ENCODE data around the gene UBAP2L.

Gene UBAP2L

GRCh38 chr1:154253671-154254070, 32.9 kb downstream of the UBAP2L start:
- H3K27me3 ChIP-seq (ENCODE audit: insufficient read depth, low read length), result no peaks in the 10 kb centered on the region
- H3K36me3 ChIP-seq (ENCODE audit: insufficient read depth, low read length), result peaks cover 99% of the 10 kb centered on the region

GRCh38 chr1:154256686-154257085, 35.9 kb downstream of the UBAP2L start:
- H3K27me3 ChIP-seq (ENCODE audit: insufficient read depth, low read length), result no peaks in the 10 kb centered on the region
- peaks cover 99% of the 10 kb centered on the region for H3K36me3 ChIP-seq (ENCODE audit: insufficient read depth, low read length)
- no peaks in the 10 kb centered on the region for H3K4me1 ChIP-seq (ENCODE audit: insufficient read depth, low read length)
- H3K27ac ChIP-seq (ENCODE audit: low read depth, low read length), result no peak overlapping the region
- H3K9me3 ChIP-seq (ENCODE audit: insufficient read depth, low read depth, low read length), result no peaks in the 10 kb centered on the region
- H3K9ac ChIP-seq (ENCODE audit: low read depth, low read length), result no peak overlapping the region
- no peak overlapping the region for H3K4me3 ChIP-seq (ENCODE audit: low read length)

More at GRCh38 chr1:154253671-154254070, 32.9 kb downstream of the UBAP2L start:
- Histone ChIP-seq H3K9me3 (ENCODE audit: insufficient read depth, low read depth, low read length) (no peaks in the 10 kb centered on the region), H3K4me1 (ENCODE audit: insufficient read depth, low read length) (no peaks in the 10 kb centered on the region), H3K27ac (ENCODE audit: low read depth, low read length) (no peak overlapping the region), H3K4me3 (ENCODE audit: low read length) (no peak overlapping the region), H3K9ac (ENCODE audit: low read depth, low read length) (no peak overlapping the region)
- over 99% methylated on average over 7 of the region's 7 CpGs for WGBS

GRCh38 chr1:154258784-154259183, 38.0 kb downstream of the UBAP2L start:
- H3K9me3 ChIP-seq (ENCODE audit: insufficient read depth, low read depth, low read length), result no peaks in the 10 kb centered on the region
- no peak overlapping the region for H3K4me3 ChIP-seq (ENCODE audit: low read length)
- 100% methylated on average over 1 of the region's 2 CpGs for WGBS
- H3K27ac ChIP-seq (ENCODE audit: low read depth, low read length), result no peak overlapping the region
- peaks cover 100% of the 10 kb centered on the region for H3K36me3 ChIP-seq (ENCODE audit: insufficient read depth, low read length)
- no peak overlapping the region for H3K9ac ChIP-seq (ENCODE audit: low read depth, low read length)
- H3K4me1 ChIP-seq (ENCODE audit: insufficient read depth, low read length), result no peaks in the 10 kb centered on the region
- H3K27me3 ChIP-seq (ENCODE audit: insufficient read depth, low read length), result no peaks in the 10 kb centered on the region

GRCh38 chr1:154260127-154260526, 39.4 kb downstream of the UBAP2L start:
- WGBS, result 57% methylated on average over 1 of the region's 1 CpG
- Histone ChIP-seq H3K27me3 (ENCODE audit: insufficient read depth, low read length) (no peaks in the 10 kb centered on the region), H3K4me3 (ENCODE audit: low read length) (no peak overlapping the region), H3K9ac (ENCODE audit: low read depth, low read length) (no peak overlapping the region), H3K36me3 (ENCODE audit: insufficient read depth, low read length) (peaks cover 100% of the 10 kb centered on the region), H3K4me1 (ENCODE audit: insufficient read depth, low read length) (no peaks in the 10 kb centered on the region), H3K27ac (ENCODE audit: low read depth, low read length) (no peak overlapping the region), H3K9me3 (ENCODE audit: insufficient read depth, low read depth, low read length) (no peaks in the 10 kb centered on the region)

- Histone ChIP-seq H3K27ac (ENCODE audit: low read depth, low read length) (no peak overlapping the region), H3K36me3 (ENCODE audit: insufficient read depth, low read length) (peaks cover 100% of the 10 kb centered on the region), H3K9ac (ENCODE audit: low read depth, low read length) (no peak overlapping the region), H3K4me1 (ENCODE audit: insufficient read depth, low read length) (no peaks in the 10 kb centered on the region), H3K9me3 (ENCODE audit: insufficient read depth, low read depth, low read length) (no peaks in the 10 kb centered on the region), H3K27me3 (ENCODE audit: insufficient read depth, low read length) (no peaks in the 10 kb centered on the region), H3K4me3 (ENCODE audit: low read length) (no peak overlapping the region)
- 94% methylated on average over 5 of the region's 6 CpGs for WGBS
These were observed 42.9 kb downstream of the UBAP2L start for GRCh38 chr1:154263465-154264332.

GRCh38 chr1:154264454-154264853, 43.7 kb downstream of the UBAP2L start:
- Histone ChIP-seq H3K9me3 (ENCODE audit: insufficient read depth, low read depth, low read length) (no peaks in the 10 kb centered on the region), H3K4me1 (ENCODE audit: insufficient read depth, low read length) (no peaks in the 10 kb centered on the region), H3K27me3 (ENCODE audit: insufficient read depth, low read length) (no peaks in the 10 kb centered on the region), H3K36me3 (ENCODE audit: insufficient read depth, low read length) (peaks cover 100% of the 10 kb centered on the region), H3K27ac (ENCODE audit: low read depth, low read length) (no peak overlapping the region), H3K4me3 (ENCODE audit: low read length) (no peak overlapping the region), H3K9ac (ENCODE audit: low read depth, low read length) (no peak overlapping the region)
- 87% methylated on average over 1 of the region's 1 CpG for WGBS

GRCh38 chr1:154265586-154265985, 44.8 kb downstream of the UBAP2L start:
- Histone ChIP-seq H3K27me3 (ENCODE audit: insufficient read depth, low read length) (no peaks in the 10 kb centered on the region), H3K9me3 (ENCODE audit: insufficient read depth, low read depth, low read length) (no peaks in the 10 kb centered on the region), H3K9ac (ENCODE audit: low read depth, low read length) (no peak overlapping the region), H3K36me3 (ENCODE audit: insufficient read depth, low read length) (peaks cover 99% of the 10 kb centered on the region), H3K27ac (ENCODE audit: low read depth, low read length) (no peak overlapping the region), H3K4me1 (ENCODE audit: insufficient read depth, low read length) (no peaks in the 10 kb centered on the region), H3K4me3 (ENCODE audit: low read length) (no peak overlapping the region)
- 89% methylated on average over 3 of the region's 4 CpGs for WGBS

- Histone ChIP-seq H3K36me3 (ENCODE audit: insufficient read depth, low read length) (peaks cover 67% of the 10 kb centered on the region), H3K27me3 (ENCODE audit: insufficient read depth, low read length) (no peaks in the 10 kb centered on the region), H3K4me3 (ENCODE audit: low read length) (no peak overlapping the region), H3K27ac (ENCODE audit: low read depth, low read length) (no peak overlapping the region; the same call in 1 of the 2 replicates), H3K4me1 (ENCODE audit: insufficient read depth, low read length) (peaks cover 4% of the 10 kb centered on the region; the same call in 1 of the 2 replicates), H3K9ac (ENCODE audit: low read depth, low read length) (no peak overlapping the region), H3K9me3 (ENCODE audit: insufficient read depth, low read depth, low read length) (no peaks in the 10 kb centered on the region)
- 98% methylated on average over 4 of the region's 5 CpGs for WGBS
These were observed 50.1 kb downstream of the UBAP2L start for GRCh38 chr1:154270833-154271232.

GRCh38 chr1:154272217-154272998, 51.7 kb downstream of the UBAP2L start, which contains the start of gene HAX1:
Gene HAX1 (plus strand): TSS chr1:154272629. CDS start chr1:154272724, 95 bp downstream.
- Histone ChIP-seq H3K9me3 (ENCODE audit: insufficient read depth, low read depth, low read length) (no peaks in the 10 kb centered on the region), H3K9ac (ENCODE audit: low read depth, low read length) (peak within 1 kb of the TSS; percentile 84), H3K36me3 (ENCODE audit: insufficient read depth, low read length) (peaks cover 52% of the 10 kb centered on the region), H3K27me3 (ENCODE audit: insufficient read depth, low read length) (no peaks in the 10 kb centered on the region), H3K4me1 (ENCODE audit: insufficient read depth, low read length) (peaks cover 4% of the 10 kb centered on the region; the same call in 1 of the 2 replicates), H3K4me3 (ENCODE audit: low read length) (peak within 1 kb of the TSS; percentile 79), H3K27ac (ENCODE audit: low read depth, low read length) (peak within 1 kb of the TSS; percentile 88)
- under 1% methylated on average over 45 of the region's 47 CpGs for WGBS

- Histone ChIP-seq H3K4me3 (ENCODE audit: low read length) (peak overlapping the region; percentile 79), H3K27ac (ENCODE audit: low read depth, low read length) (peak overlapping the region; percentile 88), H3K27me3 (ENCODE audit: insufficient read depth, low read length) (no peaks in the 10 kb centered on the region), H3K36me3 (ENCODE audit: insufficient read depth, low read length) (peaks cover 46% of the 10 kb centered on the region), H3K9ac (ENCODE audit: low read depth, low read length) (peak overlapping the region; percentile 84), H3K9me3 (ENCODE audit: insufficient read depth, low read depth, low read length) (no peaks in the 10 kb centered on the region), H3K4me1 (ENCODE audit: insufficient read depth, low read length) (peaks cover 4% of the 10 kb centered on the region; the same call in 1 of the 2 replicates)
- 61% methylated on average over 12 of the region's 13 CpGs for WGBS
These were observed 52.3 kb downstream of the UBAP2L start for GRCh38 chr1:154272999-154273563.

GRCh38 chr1:154276797-154277196, 56.0 kb downstream of the UBAP2L start:
- Histone ChIP-seq H3K27ac (ENCODE audit: low read depth, low read length) (no peak overlapping the region), H3K27me3 (ENCODE audit: insufficient read depth, low read length) (no peaks in the 10 kb centered on the region), H3K4me3 (ENCODE audit: low read length) (no peak overlapping the region), H3K36me3 (ENCODE audit: insufficient read depth, low read length) (peaks cover 19% of the 10 kb centered on the region), H3K4me1 (ENCODE audit: insufficient read depth, low read length) (peaks cover 4% of the 10 kb centered on the region; the same call in 1 of the 2 replicates), H3K9me3 (ENCODE audit: insufficient read depth, low read depth, low read length) (no peaks in the 10 kb centered on the region), H3K9ac (ENCODE audit: low read depth, low read length) (no peak overlapping the region)
- 96% methylated on average over 4 of the region's 7 CpGs for WGBS

Measured in HUES64 (cell line).